ENCODE measurements around the gene DOCK2. TPM values are rescaled to one million over a fixed set of nuclear protein-coding genes. Genes with fewer than 3 reads are reported as not detected.

The DOCK2 gene
- total and polyA plus RNA-seq, 9 of the 15 experiments (the other 6 are each of a cell fraction or from before 2014, with no cell fraction given): 4.5 to 42.6 (median 20.5) TPM

GRCh38 chr5:169974121-169974770 is 337.2 kb downstream of the DOCK2 start:
- Histone ChIP-seq H3K27me3 (ENCODE audit: control insufficient read depth in 2 of 2, insufficient read depth in 2 of 2, low read length in 2 of 2) (peaks cover 0 to 2% of the 10 kb centered on the region in 2 experiments; a peak in 1 of 5 replicates), H3K4me2 (ENCODE audit: insufficient read depth, low read length) (no peak overlapping the region), H3K79me2 (ENCODE audit: control insufficient read depth, insufficient read depth, low read length) (no peaks in the 10 kb centered on the region), H4K20me1 (replicated peaks; ENCODE audit: control insufficient read depth, insufficient read depth, low read length) (0 out of 2 replicates have a peak, but pooled peaks cover 3% of the 10 kb centered on the region), H3K9me3 (replicated peaks; ENCODE audit: control insufficient read depth, insufficient read depth, low read depth, low read length) (no peaks in the 10 kb centered on the region), H3K36me3 (ENCODE audit: control insufficient read depth, insufficient read depth, low read length) (no peaks in the 10 kb centered on the region), H3K4me1 (replicated peaks in 1 of 2; ENCODE audit: control insufficient read depth in 2 of 2, insufficient read depth in 2 of 2, low read length in 2 of 2) (no peaks in the 10 kb centered on the region), H3K27ac (ENCODE audit: extremely low read depth, low read depth, low read length) (no peak overlapping the region), H3K9ac (ENCODE audit: insufficient read depth in 1 of 2, low read depth in 2 of 2, low read length in 2 of 2) (no peak overlapping the region), H3K9me1 (ENCODE audit: control insufficient read depth, insufficient read depth, low read length) (no peaks in the 10 kb centered on the region), H3K4me3 (no peak overlapping the region), H2AFZ (ENCODE audit: low read depth, low read length) (no peak overlapping the region)
- ATAC-seq (no peak), FAIRE-seq (no peak), DNase-seq (ENCODE audit: extremely low read depth in 1 of 4, low spot score in 3 of 4) (no peak)
- TF ChIP-seq THAP7 (CRISPR knock-in tag; IDR thresholded peaks at IDR 0.05): no peak
- no peak for TF ChIP-seq ZNF197 (CRISPR knock-in tag; IDR thresholded peaks at IDR 0.05; ENCODE audit: low read depth)
- TF ChIP-seq ZNF589 (CRISPR knock-in tag; IDR thresholded peaks at IDR 0.05; ENCODE audit: low read depth): no peak
- no peak for TF ChIP-seq ZNF146 (CRISPR knock-in tag; IDR thresholded peaks at IDR 0.05; ENCODE audit: unreplicated experiment)
- intact Hi-C loops (cut with micrococcal nuclease) (no loop called here), in situ Hi-C loops (cut with MboI) (no loop called here)
- 6% methylated on average over 6 of the region's 6 CpGs for WGBS (ENCODE audit: insufficient coverage, low coverage, missing lambda C conversion rate)
- POLR2A ChIA-PET: interaction anchor here (0.6 kb wide), 1 partner anchor 15 kb away, joined by 3 read pairs; no protein-coding TSS in a partner anchor
- BruUV-seq (replicated peaks): no TSS peak
- CTCF ChIA-PET (ENCODE audit: low intra/inter-chr PET ratio): no interaction called here

- no peak overlapping the region for H3K27ac ChIP-seq (ENCODE audit: extremely low read depth, low read depth, low read length)
- no peaks in the 10 kb centered on the region for H4K20me1 ChIP-seq (replicated peaks; ENCODE audit: control insufficient read depth, insufficient read depth, low read length)
- BruUV-seq (replicated peaks): no TSS peak
- H3K27me3 ChIP-seq (ENCODE audit: control insufficient read depth in 2 of 2, insufficient read depth in 2 of 2, low read length in 2 of 2): peaks cover 0 to 2% of the 10 kb centered on the region in 2 experiments; a peak in 1 of 5 replicates
- no peak overlapping the region for H3K4me2 ChIP-seq (ENCODE audit: insufficient read depth, low read length)
- no peak overlapping the region for H3K9ac ChIP-seq (ENCODE audit: insufficient read depth in 1 of 2, low read depth in 2 of 2, low read length in 2 of 2)
- no peaks in the 10 kb centered on the region for H3K9me1 ChIP-seq (ENCODE audit: control insufficient read depth, insufficient read depth, low read length)
- DNase-seq (ENCODE audit: extremely low read depth in 1 of 4, low spot score in 3 of 4) (no peak), FAIRE-seq (no peak), ATAC-seq (no peak)
- TF ChIP-seq MECOM (CRISPR knock-in tag; IDR thresholded peaks at IDR 0.05): no peak
- no peak for TF ChIP-seq ZSCAN32 (CRISPR knock-in tag; IDR thresholded peaks at IDR 0.05)
- no peak for TF ChIP-seq MYNN (IDR thresholded peaks at IDR 0.05)
- TF ChIP-seq MYNN (CRISPR knock-in tag; IDR thresholded peaks at IDR 0.05): no peak
- intact Hi-C loops (cut with micrococcal nuclease): no loop called here
- H3K4me1 ChIP-seq (replicated peaks in 1 of 2; ENCODE audit: control insufficient read depth in 2 of 2, insufficient read depth in 2 of 2, low read length in 2 of 2): no peaks in the 10 kb centered on the region; a peak in 1 of 5 replicates
- POLR2A ChIA-PET: no interaction called here
- WGBS (ENCODE audit: insufficient coverage, low coverage, missing lambda C conversion rate): 7% methylated on average over 7 of the region's 7 CpGs
- CTCF ChIA-PET (ENCODE audit: low intra/inter-chr PET ratio): no interaction called here
- no peaks in the 10 kb centered on the region for H3K36me3 ChIP-seq (ENCODE audit: control insufficient read depth, insufficient read depth, low read length)
- no peak overlapping the region for H3K4me3 ChIP-seq
- in situ Hi-C loops (cut with MboI): no loop called here
- no peaks in the 10 kb centered on the region for H3K79me2 ChIP-seq (ENCODE audit: control insufficient read depth, insufficient read depth, low read length)
- H2AFZ ChIP-seq (ENCODE audit: low read depth, low read length): no peak overlapping the region
- H3K9me3 ChIP-seq (replicated peaks; ENCODE audit: control insufficient read depth, insufficient read depth, low read depth, low read length): no peaks in the 10 kb centered on the region
These were observed 341.6 kb downstream of the DOCK2 start for GRCh38 chr5:169978714-169979113.

Data from K562 (cell line).